Measurements from ENCODE around the gene CNMD.

CNMD gene

GRCh38 chr13:52785739-52786138 is 46.1 kb upstream of the CNMD start:
- no peak for TF ChIP-seq FOXP2 (optimal IDR thresholded peaks at IDR 0.05; ENCODE audit: borderline replicate concordance, extremely low read depth, extremely low read length, insufficient read depth)
- TF ChIP-seq SIN3A (IDR thresholded peaks at IDR 0.05; ENCODE audit: borderline replicate concordance, insufficient read depth, low read length), result no peak
- no peak for TF ChIP-seq REST (IDR thresholded peaks at IDR 0.05; ENCODE audit: insufficient read depth in 1 of 2, low read depth in 2 of 2, low read length in 2 of 2)
- TF ChIP-seq POLR2AphosphoS5 (IDR thresholded peaks at IDR 0.05; ENCODE audit: low read depth, low read length), result no peak
- no peak for TF ChIP-seq TAF1 (IDR thresholded peaks at IDR 0.05; ENCODE audit: borderline replicate concordance, insufficient read depth, low read length)

GRCh38 chr13:52784591-52785340 is 45.1 kb upstream of the CNMD start:
- no peak for TF ChIP-seq SIN3A (IDR thresholded peaks at IDR 0.05; ENCODE audit: borderline replicate concordance, insufficient read depth, low read length)

- TF ChIP-seq TAF1 (IDR thresholded peaks at IDR 0.05; ENCODE audit: borderline replicate concordance, insufficient read depth, low read length), result no peak
- TF ChIP-seq POLR2AphosphoS5 (IDR thresholded peaks at IDR 0.05; ENCODE audit: low read depth, low read length), result no peak
- no peak for TF ChIP-seq SIN3A (IDR thresholded peaks at IDR 0.05; ENCODE audit: borderline replicate concordance, insufficient read depth, low read length)
- no peak for TF ChIP-seq REST (IDR thresholded peaks at IDR 0.05; ENCODE audit: insufficient read depth in 1 of 2, low read depth in 2 of 2, low read length in 2 of 2)
- TF ChIP-seq FOXP2 (optimal IDR thresholded peaks at IDR 0.05; ENCODE audit: borderline replicate concordance, extremely low read depth, extremely low read length, insufficient read depth), result no peak
Observed at GRCh38 chr13:52783943-52784342, 44.3 kb upstream of the CNMD start.

GRCh38 chr13:52782471-52783448 is 43.1 kb upstream of the CNMD start:
- TF ChIP-seq TAF1 (IDR thresholded peaks at IDR 0.05; ENCODE audit: borderline replicate concordance, insufficient read depth, low read length) (no peak), REST (IDR thresholded peaks at IDR 0.05; ENCODE audit: insufficient read depth in 1 of 2, low read depth in 2 of 2, low read length in 2 of 2) (no peak), POLR2AphosphoS5 (IDR thresholded peaks at IDR 0.05; ENCODE audit: low read depth, low read length) (no peak), SIN3A (IDR thresholded peaks at IDR 0.05; ENCODE audit: borderline replicate concordance, insufficient read depth, low read length) (no peak), FOXP2 (optimal IDR thresholded peaks at IDR 0.05; ENCODE audit: borderline replicate concordance, extremely low read depth, extremely low read length, insufficient read depth) (no peak)

GRCh38 chr13:52780611-52781010 is 41.0 kb upstream of the CNMD start:
- TF ChIP-seq TAF1 (IDR thresholded peaks at IDR 0.05; ENCODE audit: borderline replicate concordance, insufficient read depth, low read length), result no peak
- TF ChIP-seq SIN3A (IDR thresholded peaks at IDR 0.05; ENCODE audit: borderline replicate concordance, insufficient read depth, low read length), result no peak
- TF ChIP-seq POLR2AphosphoS5 (IDR thresholded peaks at IDR 0.05; ENCODE audit: low read depth, low read length), result no peak
- no peak for TF ChIP-seq REST (IDR thresholded peaks at IDR 0.05; ENCODE audit: insufficient read depth in 1 of 2, low read depth in 2 of 2, low read length in 2 of 2)
- TF ChIP-seq FOXP2 (optimal IDR thresholded peaks at IDR 0.05; ENCODE audit: borderline replicate concordance, extremely low read depth, extremely low read length, insufficient read depth), result no peak
